GM18526 (cell line): ENCODE results near the gene CLK4.

Source experiments
- POLR2A ChIP-seq: IDR thresholded peaks from 3 replicates; pipeline ENCODE4 v1.6.1; 2011; ENCODE audit not compliant: insufficient read length; ENCODE audit errors: extremely low read depth

CLK4 gene

DNA sequence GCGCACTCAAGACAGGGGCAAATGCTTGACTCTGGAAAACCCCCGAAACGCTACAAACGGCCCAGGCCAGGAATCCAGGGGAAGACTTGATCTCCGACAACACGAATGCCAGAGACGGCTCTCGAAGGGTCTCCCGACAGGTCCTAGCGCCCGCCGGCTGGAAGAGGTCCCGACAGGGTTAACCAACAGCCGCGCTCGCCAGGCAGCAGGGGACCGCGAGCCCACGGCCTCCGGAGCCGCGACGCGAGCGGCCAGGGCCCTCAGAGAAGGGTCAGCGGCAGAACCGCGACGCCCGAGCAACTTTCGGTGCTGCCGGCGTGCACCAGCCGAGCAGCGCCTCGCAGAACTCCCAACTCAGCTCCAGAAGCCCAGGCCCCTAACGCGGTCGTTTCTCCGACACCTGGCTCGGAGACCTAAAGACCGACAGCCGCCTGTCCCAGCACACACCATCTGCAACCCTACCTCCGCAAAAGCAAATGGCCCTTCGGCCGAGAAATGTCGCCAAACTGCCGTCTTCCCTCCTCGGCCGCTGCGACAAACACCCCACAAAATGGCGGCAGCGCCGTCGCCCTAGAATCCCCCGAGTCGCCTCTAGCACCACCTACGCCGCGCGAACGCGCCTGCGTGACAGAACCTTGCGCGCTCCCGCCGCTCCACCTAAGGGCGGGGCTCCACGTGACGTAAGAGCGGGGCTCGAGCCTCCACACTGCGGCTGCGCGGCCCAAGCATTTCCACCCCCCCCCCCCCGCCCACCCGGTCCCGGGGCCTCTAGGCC is at the start of gene CLK4:
Gene CLK4, minus strand, starts transcription at position 567 of the 775 bp plus-strand sequence. CDS start 3,634 bp downstream, outside the sequence.
- TF ChIP-seq POLR2A = peak; percentile 86

DNA sequence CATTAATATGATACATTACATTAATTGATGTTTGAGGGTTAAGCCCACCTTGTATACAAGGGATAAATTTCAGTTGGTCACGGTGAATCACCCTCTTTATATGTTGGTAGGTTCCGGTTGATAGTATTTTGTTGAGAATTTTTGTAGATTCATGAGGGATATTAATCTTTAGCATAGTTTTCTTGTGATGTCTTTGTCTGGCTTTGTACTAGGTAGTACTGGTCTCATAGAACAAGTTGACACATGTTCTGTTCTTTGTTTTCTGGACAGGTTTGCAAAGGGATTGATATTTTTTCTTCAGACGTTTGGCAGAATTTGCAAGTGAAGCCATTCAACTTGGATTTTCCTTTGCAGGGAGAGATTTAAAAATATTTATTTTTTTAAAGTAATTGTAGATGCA is 49.1 kb upstream of the CLK4 start:
- no peak for TF ChIP-seq POLR2A

DNA sequence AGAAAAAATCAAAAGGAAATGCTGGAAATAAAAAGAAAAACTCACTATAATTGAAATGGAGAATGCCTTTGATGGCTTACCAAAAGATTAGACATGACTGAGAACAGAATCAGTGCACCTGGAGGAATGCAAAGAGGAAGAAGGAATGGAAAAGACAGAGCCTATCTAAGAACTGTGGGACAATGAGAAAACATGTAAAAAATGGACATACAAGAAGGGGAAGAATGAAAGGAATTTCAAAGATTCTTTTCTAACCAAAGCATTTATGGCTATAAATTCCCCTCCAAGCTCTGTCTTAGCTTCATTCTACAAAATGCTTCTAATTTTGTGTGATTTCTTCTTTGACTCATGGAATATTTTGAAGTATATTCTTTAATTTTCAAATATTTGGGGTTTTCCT is 47.5 kb upstream of the CLK4 start:
- TF ChIP-seq POLR2A = no peak

DNA sequence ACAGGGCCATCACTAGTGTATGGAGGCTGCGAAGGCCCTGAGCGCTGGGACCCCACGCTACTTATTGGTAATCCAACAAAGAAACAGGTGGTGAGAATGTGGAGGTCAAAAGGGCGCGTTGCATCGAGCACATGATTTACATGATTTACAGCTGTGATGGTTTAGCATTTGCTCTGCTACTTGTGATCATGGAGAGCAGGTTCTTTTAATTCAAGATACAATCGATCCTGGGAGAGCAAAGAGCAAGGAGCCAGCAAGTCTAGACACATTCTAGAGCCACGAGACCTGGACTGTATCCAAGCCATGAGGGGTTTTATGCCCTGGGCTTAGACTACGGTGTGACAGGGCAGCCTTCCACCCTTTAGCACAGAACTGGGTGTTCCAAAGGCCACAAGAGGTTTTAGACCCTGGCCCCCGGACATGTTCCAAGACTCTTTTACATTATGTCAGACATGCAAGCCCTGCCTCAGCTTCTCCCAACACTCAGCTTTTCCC is 47.0 kb upstream of the CLK4 start:
- TF ChIP-seq POLR2A = no peak

- no peak for TF ChIP-seq POLR2A
Observed at GRCh38 chr5:178672630-178673029, 45.8 kb upstream of the CLK4 start.

GRCh38 chr5:178671602-178672144 is 44.8 kb upstream of the CLK4 start:
- TF ChIP-seq POLR2A = no peak

DNA sequence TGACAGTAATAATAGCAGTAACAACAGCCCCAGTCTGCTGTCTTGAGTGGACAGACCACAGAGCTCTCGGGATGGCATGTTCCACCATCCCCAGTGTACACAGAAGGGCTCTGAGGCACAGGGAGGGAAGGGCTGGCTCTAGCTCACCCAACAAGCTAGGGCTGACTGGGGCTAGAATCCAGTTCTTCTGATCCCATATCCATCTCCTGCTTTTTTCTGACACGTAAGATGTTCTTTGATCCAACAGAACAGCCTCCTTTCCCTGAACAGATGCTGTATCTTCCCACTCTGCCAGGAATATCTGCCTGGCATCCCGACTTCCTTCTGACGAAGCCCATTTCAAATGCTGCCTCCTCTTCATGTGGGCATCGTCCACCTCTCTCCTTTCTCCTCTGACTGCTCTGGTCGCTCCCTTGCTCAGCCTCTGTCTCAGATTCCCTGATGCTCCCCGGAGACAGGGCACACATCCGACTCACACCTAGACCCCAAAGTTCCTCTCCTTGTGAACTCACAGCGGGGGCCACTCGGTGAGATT is 43.6 kb upstream of the CLK4 start:
- no peak for TF ChIP-seq POLR2A

GRCh38 chr5:178668579-178668978 is 41.7 kb upstream of the CLK4 start:
- no peak for TF ChIP-seq POLR2A

DNA sequence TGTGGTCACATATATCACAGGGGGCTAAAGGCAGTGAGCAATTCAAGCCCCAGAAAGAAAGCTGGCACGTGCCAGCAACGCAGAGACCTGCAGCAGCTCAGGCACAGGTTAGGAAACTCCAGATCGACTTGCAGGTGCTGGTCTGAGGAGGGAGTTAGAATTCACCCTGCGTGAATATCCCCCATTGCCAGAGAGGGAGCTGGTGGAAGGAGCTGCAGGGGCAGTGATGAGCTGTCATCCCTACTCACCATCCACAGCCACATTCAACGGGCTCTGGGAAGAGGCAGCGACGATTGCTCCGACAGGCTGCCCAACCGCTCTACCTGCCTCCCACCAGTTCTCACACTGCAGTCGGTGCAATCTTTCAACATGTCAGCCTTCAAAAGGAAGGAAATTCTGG is 40.8 kb upstream of the CLK4 start:
- TF ChIP-seq POLR2A = no peak

GRCh38 chr5:178667101-178667500 is 40.3 kb upstream of the CLK4 start:
- TF ChIP-seq POLR2A = no peak

DNA sequence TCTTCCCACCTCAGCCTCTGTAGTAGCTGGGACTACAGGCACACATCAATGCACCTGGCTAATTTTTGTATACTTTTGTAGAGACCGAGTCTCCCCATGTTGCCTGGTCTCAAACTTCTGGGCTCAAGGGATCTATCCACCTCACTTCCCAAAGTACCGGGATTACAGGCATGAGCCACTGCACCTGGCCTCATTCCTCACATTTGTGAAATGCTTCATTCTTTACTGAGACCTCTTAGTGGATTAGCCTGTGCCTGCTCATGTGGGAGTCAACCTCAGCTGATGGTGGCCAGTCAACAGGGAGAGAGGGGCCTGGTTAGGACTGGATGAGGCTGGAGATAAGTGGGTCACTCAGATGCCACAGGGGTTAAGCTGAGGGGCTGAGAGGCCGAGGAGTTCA is 37.3 kb upstream of the CLK4 start:
- no peak for TF ChIP-seq POLR2A

GRCh38 chr5:178662541-178662860 is 35.7 kb upstream of the CLK4 start:
- no peak for TF ChIP-seq POLR2A

DNA sequence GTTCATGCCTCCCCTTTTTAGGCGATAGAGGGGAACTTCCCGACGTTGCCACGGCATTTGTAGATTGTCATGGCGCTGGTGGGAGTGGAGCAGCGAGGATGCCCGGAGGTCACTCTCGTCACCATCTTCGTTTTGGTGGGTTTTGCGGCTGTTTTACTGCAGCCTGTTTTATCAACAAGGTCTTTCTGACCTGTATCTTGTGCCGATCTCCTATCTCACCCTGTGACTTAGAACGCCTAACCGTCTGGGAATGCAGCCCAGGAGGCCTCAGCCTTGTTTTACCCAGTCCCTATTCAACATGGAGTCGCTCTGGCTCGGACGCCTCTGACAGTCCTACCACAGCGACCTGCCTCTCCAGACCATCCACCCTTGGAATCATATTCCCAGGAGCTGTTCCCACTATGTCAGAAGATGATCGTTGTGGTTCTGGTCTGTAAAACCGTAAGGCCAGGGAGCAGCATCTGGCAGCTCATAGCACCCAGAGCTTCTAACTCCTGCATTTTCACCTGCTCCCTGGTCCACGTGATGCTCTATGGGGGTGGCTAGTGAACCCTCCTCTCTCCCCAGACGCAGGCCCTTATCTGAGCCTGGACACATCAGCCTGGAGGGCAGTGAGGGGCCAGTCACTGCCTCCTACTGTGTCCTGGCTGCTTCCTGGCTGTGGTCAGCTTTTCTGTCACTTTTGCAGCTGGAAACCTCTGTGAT is 35.1 kb upstream of the CLK4 start:
- TF ChIP-seq POLR2A = no peak

DNA sequence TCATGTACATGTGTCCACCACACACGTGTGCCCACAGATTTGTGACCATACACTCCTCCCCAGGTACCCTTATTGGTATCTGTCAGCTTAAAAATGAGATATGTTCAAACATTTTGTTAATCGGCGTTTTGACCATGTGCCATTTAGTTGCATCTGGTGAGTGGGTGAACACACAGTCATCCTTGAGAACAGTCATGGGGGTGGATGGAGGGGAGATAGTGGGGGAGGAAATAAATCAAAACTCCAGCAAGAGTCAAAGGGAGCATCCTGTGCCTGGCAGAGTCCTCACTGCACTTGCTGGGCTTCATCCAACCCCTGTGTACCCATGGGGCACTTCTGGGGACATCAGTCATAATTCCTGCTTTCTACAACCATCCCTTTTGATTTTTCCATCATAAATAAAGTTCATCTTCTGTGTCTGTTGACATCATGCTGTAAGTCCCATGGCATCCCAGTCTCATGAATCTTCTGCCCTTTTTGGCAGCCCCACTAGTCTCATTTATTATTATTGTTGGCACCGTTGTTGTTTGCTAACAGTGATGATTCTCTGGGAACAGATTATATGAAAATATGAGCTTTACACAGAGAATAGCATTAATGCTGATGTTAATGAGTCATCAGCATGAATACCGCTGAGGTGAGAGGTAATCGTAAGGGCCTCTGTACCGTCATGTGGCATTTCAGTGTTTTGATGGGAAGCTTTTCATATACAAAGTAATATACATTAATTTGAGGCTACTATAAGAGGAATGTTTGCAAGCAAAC is 24.4 kb upstream of the CLK4 start:
- no peak for TF ChIP-seq POLR2A

- TF ChIP-seq POLR2A = no peak
Observed at GRCh38 chr5:178650214-178650613, 23.4 kb upstream of the CLK4 start.
